LNCaP clone FGC (cell line): ENCODE data around the gene HDAC9.

Experiments used
- DNase-seq: peaks from one replicate; pipeline ENCODE4 v3.0.0-alpha.2; 2011; ENCODE audit warnings: low read depth
- H3K4me3 ChIP-seq: 2 replicates; pipeline ENCODE4 v1.5.1; 2011; ENCODE audit warnings: mild to moderate bottlenecking, low read depth, low read length, control low read depth
- TF ChIP-seq, protein P1 (sequence below): IDR thresholded peaks from 2 replicates; pipeline ENCODE4 v1.5.1; 2012; ENCODE audit warnings: mild to moderate bottlenecking; ENCODE audit not compliant: control insufficient read depth, insufficient read depth; ENCODE audit errors: extremely low read depth

HDAC9 gene

GRCh38 chr7:18647582-18647981 lies 152.0 kb downstream of the HDAC9 start:
- TF ChIP-seq, protein P1, sequence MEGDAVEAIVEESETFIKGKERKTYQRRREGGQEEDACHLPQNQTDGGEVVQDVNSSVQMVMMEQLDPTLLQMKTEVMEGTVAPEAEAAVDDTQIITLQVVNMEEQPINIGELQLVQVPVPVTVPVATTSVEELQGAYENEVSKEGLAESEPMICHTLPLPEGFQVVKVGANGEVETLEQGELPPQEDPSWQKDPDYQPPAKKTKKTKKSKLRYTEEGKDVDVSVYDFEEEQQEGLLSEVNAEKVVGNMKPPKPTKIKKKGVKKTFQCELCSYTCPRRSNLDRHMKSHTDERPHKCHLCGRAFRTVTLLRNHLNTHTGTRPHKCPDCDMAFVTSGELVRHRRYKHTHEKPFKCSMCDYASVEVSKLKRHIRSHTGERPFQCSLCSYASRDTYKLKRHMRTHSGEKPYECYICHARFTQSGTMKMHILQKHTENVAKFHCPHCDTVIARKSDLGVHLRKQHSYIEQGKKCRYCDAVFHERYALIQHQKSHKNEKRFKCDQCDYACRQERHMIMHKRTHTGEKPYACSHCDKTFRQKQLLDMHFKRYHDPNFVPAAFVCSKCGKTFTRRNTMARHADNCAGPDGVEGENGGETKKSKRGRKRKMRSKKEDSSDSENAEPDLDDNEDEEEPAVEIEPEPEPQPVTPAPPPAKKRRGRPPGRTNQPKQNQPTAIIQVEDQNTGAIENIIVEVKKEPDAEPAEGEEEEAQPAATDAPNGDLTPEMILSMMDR: no peak
- no peak for DNase-seq

DNA sequence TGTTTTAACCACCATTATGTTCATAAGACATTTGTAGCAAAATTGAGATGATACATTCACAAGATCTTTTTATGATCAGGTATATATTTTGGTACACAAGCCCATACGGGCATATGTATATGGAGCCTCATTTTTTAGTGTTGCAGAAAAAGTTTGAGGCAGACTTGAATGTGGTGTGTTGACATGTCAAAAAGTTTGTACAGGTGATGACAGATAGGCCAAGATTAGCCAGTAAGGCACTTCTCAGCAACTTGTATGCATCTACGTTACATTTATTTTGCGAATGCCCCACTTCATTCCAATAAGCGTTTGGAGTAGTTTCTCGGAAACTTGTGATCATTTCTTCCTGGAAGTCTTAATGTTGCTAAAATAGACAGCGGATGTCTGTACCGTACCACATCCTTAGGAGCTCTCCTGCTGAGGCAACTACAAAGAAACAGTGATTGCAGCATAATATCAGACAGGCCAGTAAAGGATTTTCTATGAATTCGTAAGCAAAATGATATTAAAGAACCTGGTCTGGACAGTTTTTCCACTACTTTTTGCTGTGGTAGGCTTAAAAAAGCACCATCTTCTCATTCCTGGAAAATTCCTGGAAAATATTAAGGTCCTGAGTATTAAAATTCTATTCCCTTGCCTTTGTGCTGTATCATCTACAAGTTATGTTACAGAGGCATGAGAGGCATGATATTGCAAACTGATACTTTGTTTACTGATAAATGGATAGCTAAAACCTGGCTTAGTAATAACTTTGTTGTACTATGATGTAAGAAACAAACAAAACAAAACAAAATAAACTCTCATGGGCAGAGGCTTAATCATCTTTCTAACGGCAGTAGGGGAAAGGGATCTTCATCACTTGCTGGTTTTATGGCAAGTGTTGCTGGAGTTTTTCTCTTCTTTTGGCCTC lies 153.6 kb downstream of the HDAC9 start:
- no peak overlapping the region for H3K4me3 ChIP-seq
- no peak for DNase-seq
- TF ChIP-seq, protein P1: no peak

More at GRCh38 chr7:18647582-18647981, 152.0 kb downstream of the HDAC9 start:
- H3K4me3 ChIP-seq: no peak overlapping the region

DNA sequence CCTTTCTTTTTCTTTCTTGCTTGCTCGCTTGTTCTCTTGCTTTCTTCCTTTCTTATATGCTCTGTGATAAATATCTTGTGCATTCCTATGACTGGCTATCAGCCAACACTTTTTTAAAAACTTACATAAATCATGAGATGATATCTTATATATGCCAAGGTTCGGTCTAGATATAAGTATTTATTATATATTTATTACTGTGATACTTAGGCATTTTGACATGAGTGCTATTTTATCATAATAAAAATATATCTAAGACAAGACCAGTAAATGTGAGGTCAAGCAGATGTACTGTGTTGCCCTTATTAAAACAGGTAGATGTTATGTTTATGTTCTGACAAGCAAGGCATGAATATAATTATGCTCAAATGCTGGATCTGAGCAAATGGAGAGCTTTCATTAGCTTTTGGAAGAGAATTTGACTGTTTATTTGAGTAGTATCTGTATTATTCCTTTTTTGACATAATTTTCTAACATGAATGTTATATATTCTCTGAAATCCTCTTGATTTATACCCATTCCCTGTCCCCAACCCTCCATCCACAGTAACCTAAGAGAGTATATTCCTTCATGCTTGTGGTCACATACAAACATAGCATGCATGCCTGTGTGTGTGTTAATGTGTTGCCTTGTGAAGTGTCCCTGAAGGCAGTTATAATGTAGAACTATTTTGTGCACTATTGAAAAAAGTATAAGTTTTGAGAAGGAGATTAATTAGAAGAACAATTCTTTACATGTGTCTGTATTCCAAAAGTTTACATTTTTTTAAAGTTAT lies 158.0 kb downstream of the HDAC9 start:
- DNase-seq: no peak
- TF ChIP-seq, protein P1: no peak
- no peak overlapping the region for H3K4me3 ChIP-seq

GRCh38 chr7:18654709-18655108 lies 159.2 kb downstream of the HDAC9 start:
- no peak overlapping the region for H3K4me3 ChIP-seq
- DNase-seq: no peak
- TF ChIP-seq, protein P1: no peak

DNA sequence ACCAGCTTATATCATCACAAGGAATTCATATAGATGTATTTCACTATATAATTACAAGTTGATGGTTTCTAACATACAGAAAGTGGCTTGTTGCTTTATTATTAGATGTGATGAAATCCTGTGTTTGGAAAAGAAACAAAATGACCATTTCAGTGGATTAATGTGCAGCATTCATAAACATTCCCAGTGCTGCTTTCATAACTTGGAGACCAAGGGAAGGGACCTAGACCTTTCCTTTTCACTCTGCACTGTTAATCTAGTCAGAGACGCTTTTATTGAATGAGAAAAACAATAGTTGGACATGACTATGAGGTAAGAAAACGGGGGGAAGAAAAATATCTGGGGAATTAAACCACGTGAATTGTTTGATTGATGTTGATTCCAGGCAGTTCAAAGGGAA lies 160.0 kb downstream of the HDAC9 start:
- H3K4me3 ChIP-seq: no peak overlapping the region
- TF ChIP-seq, protein P1: no peak
- DNase-seq: no peak

- TF ChIP-seq, protein P1: no peak
- H3K4me3 ChIP-seq: no peak overlapping the region
- no peak for DNase-seq
Observed at GRCh38 chr7:18655912-18656311, 160.4 kb downstream of the HDAC9 start.
